Right lobe of liver (tissue), 6 donors: ENCODE measurements around the gene HAP1. TPM values are rescaled to one million over a fixed set of nuclear protein-coding genes. Genes with fewer than 3 reads are reported as not detected.
A peak's percentile ranks its signal among the peaks of the same experiment; 100 is the strongest.

Experiments
- ATAC-seq, 4 donors: fragments of 200-7000 bp; cut with Tn5 transposase; one replicate each; pipeline ENCODE4 v1.9.1; 2020; ENCODE audit warnings: mild to moderate bottlenecking in 4 of 4, moderate library complexity in 4 of 4
- DNase-seq, 3 donors: peaks; one replicate each; pipeline ENCODE4 v3.0.0-alpha.2; 2020
- H3K27ac ChIP-seq, 3 donors: fragments of 200-600 bp; one replicate each; pipeline ENCODE4 v1.8.0; 2022
- H3K27me3 ChIP-seq, 2 donors: fragments of 200-600 bp; one replicate each; pipeline ENCODE4 v1.8.0; 2022
- H3K36me3 ChIP-seq, 4 donors: fragments of 200-600 bp; sonication (generic) in 1 of 4; one replicate each; pipeline versions ENCODE4 v1.5.1 to v1.8.0; 2017 to 2022; ENCODE audit warnings: control low read depth in 1 of 4
- H3K4me1 ChIP-seq, 4 donors: fragments of 200-600 bp; sonication (generic) in 1 of 4; one replicate each; pipeline versions ENCODE4 v1.5.1 to v1.8.0; 2017 to 2022; ENCODE audit warnings: control low read depth in 1 of 4
- H3K4me3 ChIP-seq, 3 donors: fragments of 200-600 bp; one replicate each; pipeline ENCODE4 v1.8.0; 2022
- H3K9me3 ChIP-seq, 4 donors: fragments of 200-600 bp; sonication (generic) in 1 of 4; one replicate each; pipeline versions ENCODE4 v1.5.1 to v1.8.0; 2017 to 2022; ENCODE audit warnings: control low read depth in 1 of 4
- CTCF ChIP-seq, 4 donors: fragments of 200-600 bp in 3 of 4; fragments of 450-650 bp in 1 of 4; IDR thresholded peaks; one replicate each; pipeline versions ENCODE4 v1.5.1 to v1.8.0; 2016 to 2022; ENCODE audit warnings: antibody characterized with exemption in 4 of 4, mild to moderate bottlenecking in 2 of 4
- POLR2A ChIP-seq: fragments of 450-650 bp; IDR thresholded peaks from one replicate; pipeline ENCODE4 v1.6.1; 2017; ENCODE audit warnings: antibody characterized with exemption, mild to moderate bottlenecking
- WGBS: methylation state at CpG from one replicate; pipeline ENCODE4 v1.1.6; 2018; ENCODE audit warnings: low coverage, low lambda C conversion rate; ENCODE audit not compliant: insufficient coverage; ENCODE audit errors: missing lambda C conversion rate; 5-methylcytosine and 5-hydroxymethylcytosine counted together
- intact Hi-C, 2 donors: fragments of 100-400 bp; cut with DNase I; formaldehyde crosslinking; loops; one replicate each; pipeline versions ENCODE4 v1.11.2 to v1.14.1; 2022
- total RNA-seq, 6 experiments: library from RNA; depleted of rRNA in 2 of 6; stranded (reverse); fragments of >200 nt in 2 of 6; fragmentation: NEBNext Ultra II Directional in 3 of 6; extraction: Animal tissue kit (Norgen Biotek cat#: 25700) in 3 of 6; gene quantifications; one replicate each; pipeline versions ENCODE4 v1.1.0 to v1.2.4, GENCODE V29; 2016 to 2023
- donor health status: DM: no; HTN: yes; CAD: no.
- donor health status: DM: no; HTN: no; CAD: no.
- donor health status: DM: no; HTN: no; CAD: no.
- donor health status: DM: no; HTN: yes; CAD: no.
- donor health status: DM: no; HTN: yes; CAD: no.

HAP1 gene
- total RNA-seq, 6 experiments from 2014 or later: 0.07 to 0.10 (median 0.07) TPM; not detected in 3

GRCh38 chr17:41711669-41712400 lies 22.6 kb downstream of the HAP1 start, which contains the start of gene GAST:
Gene GAST (plus strand): TSS chr17:41712331. CDS start chr17:41715437, 3,106 bp downstream.
- DNase-seq: no peak
- ATAC-seq: no peak
- Histone ChIP-seq H3K36me3 (no peaks in the 10 kb centered on the region), H3K4me1 (no peaks in the 10 kb centered on the region), H3K27me3 (no peaks in the 10 kb centered on the region), H3K27ac (no peak within 1 kb of the TSS), H3K4me3 (no peak within 1 kb of the TSS), H3K9me3 (no peaks in the 10 kb centered on the region)
- 80% methylated on average over 5 of the region's 12 CpGs for WGBS
- intact Hi-C loops: no loop called here
- no peak for TF ChIP-seq CTCF (IDR thresholded peaks at IDR 0.05)
- no peak for TF ChIP-seq POLR2A

GRCh38 chr17:41710472-41711090 lies 23.9 kb downstream of the HAP1 start:
- DNase-seq (no peak), ATAC-seq (no peak)
- Histone ChIP-seq H3K36me3 (no peaks in the 10 kb centered on the region), H3K9me3 (no peaks in the 10 kb centered on the region), H3K27ac (no peak overlapping the region), H3K4me1 (no peaks in the 10 kb centered on the region), H3K4me3 (no peak overlapping the region), H3K27me3 (no peaks in the 10 kb centered on the region)
- no peak for TF ChIP-seq CTCF (IDR thresholded peaks at IDR 0.05)
- TF ChIP-seq POLR2A: no peak
- WGBS: 62% methylated on average over 8 of the region's 8 CpGs
- intact Hi-C loops: no loop called here

- Histone ChIP-seq H3K4me1 (no peaks in the 10 kb centered on the region), H3K4me3 (no peak overlapping the region), H3K27ac (no peak overlapping the region), H3K27me3 (no peaks in the 10 kb centered on the region), H3K36me3 (no peaks in the 10 kb centered on the region), H3K9me3 (no peaks in the 10 kb centered on the region)
- DNase-seq (no peak), ATAC-seq (no peak)
- intact Hi-C loops: loop anchor here in 1 of 2 donors (5.0 kb wide), 1 partner anchor 244 kb away; no protein-coding TSS in a partner anchor
- TF ChIP-seq POLR2A (no peak), CTCF (IDR thresholded peaks at IDR 0.05) (no peak)
- WGBS: 59% methylated on average over 8 of the region's 10 CpGs
Measured at GRCh38 chr17:41707803-41708669, 26.4 kb downstream of the HAP1 start.

GRCh38 chr17:41705271-41705991 lies 29.0 kb downstream of the HAP1 start:
- intact Hi-C loops: loop anchor here in 1 of 2 donors (5.0 kb wide), 1 partner anchor 247 kb away; no protein-coding TSS in a partner anchor
- H3K36me3 ChIP-seq: no peaks in the 10 kb centered on the region
- no peaks in the 10 kb centered on the region for H3K9me3 ChIP-seq
- ATAC-seq (peak in 2 of 4 donors; percentile 19 to 26), DNase-seq (no peak)
- no peaks in the 10 kb centered on the region for H3K4me1 ChIP-seq
- WGBS: 64% methylated on average over 9 of the region's 13 CpGs
- H3K27me3 ChIP-seq: no peaks in the 10 kb centered on the region
- H3K27ac ChIP-seq: no peak overlapping the region
- TF ChIP-seq POLR2A (no peak), CTCF (IDR thresholded peaks at IDR 0.05) (no peak)
- H3K4me3 ChIP-seq: no peak overlapping the region
